GM12872 (cell line): Measurements from ENCODE around the gene THOC1.

Experiments
- TF ChIP-seq, protein P1 (sequence below): IDR thresholded peaks from 3 replicates; pipeline ENCODE4 v1.5.1; 2011; ENCODE audit warnings: low read depth, mild to moderate bottlenecking, low read length, moderate library complexity; ENCODE audit not compliant: insufficient read depth

Gene THOC1

DNA sequence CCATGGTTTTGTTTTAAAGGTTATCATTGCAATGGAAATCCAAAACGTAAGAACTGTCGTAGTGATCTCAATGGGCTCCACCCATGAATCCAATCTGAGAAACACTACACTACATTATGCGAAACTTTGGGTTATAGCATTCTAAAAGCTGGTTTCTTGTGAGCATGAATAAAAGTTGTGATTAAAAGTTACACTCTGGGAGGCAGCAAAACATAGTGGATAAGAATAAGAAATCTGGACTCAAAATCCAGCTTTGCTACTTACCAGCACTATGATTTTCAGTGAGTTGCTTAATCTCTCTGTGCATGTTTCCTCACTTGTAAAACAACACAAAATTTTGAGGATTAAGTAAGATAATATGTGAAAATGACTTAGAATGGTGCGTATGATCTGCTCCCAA lies 25.7 kb upstream of the THOC1 start:
- TF ChIP-seq, protein P1, sequence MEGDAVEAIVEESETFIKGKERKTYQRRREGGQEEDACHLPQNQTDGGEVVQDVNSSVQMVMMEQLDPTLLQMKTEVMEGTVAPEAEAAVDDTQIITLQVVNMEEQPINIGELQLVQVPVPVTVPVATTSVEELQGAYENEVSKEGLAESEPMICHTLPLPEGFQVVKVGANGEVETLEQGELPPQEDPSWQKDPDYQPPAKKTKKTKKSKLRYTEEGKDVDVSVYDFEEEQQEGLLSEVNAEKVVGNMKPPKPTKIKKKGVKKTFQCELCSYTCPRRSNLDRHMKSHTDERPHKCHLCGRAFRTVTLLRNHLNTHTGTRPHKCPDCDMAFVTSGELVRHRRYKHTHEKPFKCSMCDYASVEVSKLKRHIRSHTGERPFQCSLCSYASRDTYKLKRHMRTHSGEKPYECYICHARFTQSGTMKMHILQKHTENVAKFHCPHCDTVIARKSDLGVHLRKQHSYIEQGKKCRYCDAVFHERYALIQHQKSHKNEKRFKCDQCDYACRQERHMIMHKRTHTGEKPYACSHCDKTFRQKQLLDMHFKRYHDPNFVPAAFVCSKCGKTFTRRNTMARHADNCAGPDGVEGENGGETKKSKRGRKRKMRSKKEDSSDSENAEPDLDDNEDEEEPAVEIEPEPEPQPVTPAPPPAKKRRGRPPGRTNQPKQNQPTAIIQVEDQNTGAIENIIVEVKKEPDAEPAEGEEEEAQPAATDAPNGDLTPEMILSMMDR, result no peak

DNA sequence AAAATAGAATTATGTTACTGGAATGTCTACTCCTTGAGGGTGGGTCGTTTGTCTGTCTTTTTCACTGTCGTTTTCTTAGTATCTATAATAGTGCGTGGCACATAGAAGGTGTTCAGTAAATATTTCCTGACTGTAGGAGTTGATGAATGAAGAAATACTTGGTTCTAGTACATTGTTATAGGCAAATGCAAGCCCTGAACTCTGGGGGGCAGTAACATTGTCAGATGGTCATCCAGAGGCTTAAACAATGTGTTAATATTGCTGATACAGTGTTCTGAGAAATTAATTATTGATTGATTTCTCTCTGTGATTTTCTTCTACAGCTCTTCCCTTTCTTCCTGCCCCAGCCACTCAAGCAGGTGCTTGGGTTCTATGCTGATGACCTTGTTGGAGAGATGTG lies 24.4 kb upstream of the THOC1 start:
- TF ChIP-seq, protein P1, result 0 out of 3 replicates have a peak, but pooled peaks have one; percentile 20

DNA sequence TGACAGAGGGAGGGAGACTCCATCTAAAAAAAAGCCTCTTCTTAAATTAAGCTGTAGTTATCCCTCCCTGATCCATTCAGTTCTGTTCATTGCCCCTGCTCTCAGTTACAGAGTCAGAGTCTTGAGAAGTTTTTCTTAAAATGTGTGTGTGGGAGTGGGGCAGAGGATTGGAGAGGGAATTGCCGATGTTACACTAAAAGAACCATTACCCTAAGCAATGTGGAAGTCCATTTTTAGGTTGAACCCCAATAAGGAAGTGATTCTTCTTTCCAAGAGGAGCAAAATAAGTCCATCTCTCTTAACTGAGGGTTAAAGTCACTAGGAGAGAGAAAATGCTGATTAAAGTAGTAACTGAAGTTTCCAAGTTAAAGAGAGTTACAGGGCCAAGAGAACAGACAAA lies 21.2 kb upstream of the THOC1 start:
- TF ChIP-seq, protein P1, result no peak

- TF ChIP-seq, protein P1, result no peak
Observed at GRCh38 chr18:286515-287310, 18.9 kb upstream of the THOC1 start.

GRCh38 chr18:285817-286216 lies 18.0 kb upstream of the THOC1 start:
- TF ChIP-seq, protein P1, result no peak

- TF ChIP-seq, protein P1, result no peak
Observed at GRCh38 chr18:275486-275885, 7.6 kb upstream of the THOC1 start.

GRCh38 chr18:274313-274712 lies 6.5 kb upstream of the THOC1 start:
- TF ChIP-seq, protein P1, result no peak
